Neural cell (in vitro differentiated cells): ENCODE measurements around the gene SLC38A3.

Experiments
- EZH2 ChIP-seq: fragments of 200-600, 300-800 bp; shearing (Covaris generic), sonication (generic); IDR thresholded peaks from 2 replicates; pipeline ENCODE4 v1.6.1; 2014; ENCODE audit warnings: antibody characterized with exemption, low read length, borderline replicate concordance, mild to moderate bottlenecking; ENCODE audit not compliant: insufficient read depth, poor library complexity, severe bottlenecking
- SMC3 ChIP-seq: fragments of 450-650 bp; conservative IDR thresholded peaks from 2 replicates; pipeline ENCODE4 v1.6.1; 2014; ENCODE audit warnings: antibody characterized with exemption, mild to moderate bottlenecking, moderate library complexity; ENCODE audit not compliant: poor library complexity
- TF ChIP-seq, protein P1 (sequence below): IDR thresholded peaks from 2 replicates; pipeline ENCODE4 v1.6.1; 2012; ENCODE audit warnings: borderline replicate concordance

DNA sequence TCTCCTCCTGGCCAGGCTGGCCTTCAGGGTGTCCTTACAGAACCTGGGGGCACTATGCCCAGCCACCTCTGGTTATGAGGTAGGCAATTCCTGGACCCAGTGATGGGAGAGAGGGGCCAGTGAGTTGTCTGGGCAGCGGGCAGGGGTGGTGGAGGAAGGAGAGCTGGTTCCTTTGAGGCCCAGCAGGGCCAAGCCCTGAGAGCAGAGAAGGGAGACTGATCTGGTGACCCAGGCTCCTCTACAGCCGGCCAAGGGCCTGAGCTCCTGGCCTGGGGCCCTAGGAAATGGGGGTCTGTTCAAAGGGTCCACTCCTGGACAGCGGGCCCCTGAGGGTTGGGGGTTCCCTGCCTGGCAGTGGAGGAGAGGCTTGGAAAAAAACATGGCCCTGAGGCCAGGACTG is 7.9 kb downstream of the SLC38A3 start:
- no peak for TF ChIP-seq EZH2
- TF ChIP-seq, protein P1, sequence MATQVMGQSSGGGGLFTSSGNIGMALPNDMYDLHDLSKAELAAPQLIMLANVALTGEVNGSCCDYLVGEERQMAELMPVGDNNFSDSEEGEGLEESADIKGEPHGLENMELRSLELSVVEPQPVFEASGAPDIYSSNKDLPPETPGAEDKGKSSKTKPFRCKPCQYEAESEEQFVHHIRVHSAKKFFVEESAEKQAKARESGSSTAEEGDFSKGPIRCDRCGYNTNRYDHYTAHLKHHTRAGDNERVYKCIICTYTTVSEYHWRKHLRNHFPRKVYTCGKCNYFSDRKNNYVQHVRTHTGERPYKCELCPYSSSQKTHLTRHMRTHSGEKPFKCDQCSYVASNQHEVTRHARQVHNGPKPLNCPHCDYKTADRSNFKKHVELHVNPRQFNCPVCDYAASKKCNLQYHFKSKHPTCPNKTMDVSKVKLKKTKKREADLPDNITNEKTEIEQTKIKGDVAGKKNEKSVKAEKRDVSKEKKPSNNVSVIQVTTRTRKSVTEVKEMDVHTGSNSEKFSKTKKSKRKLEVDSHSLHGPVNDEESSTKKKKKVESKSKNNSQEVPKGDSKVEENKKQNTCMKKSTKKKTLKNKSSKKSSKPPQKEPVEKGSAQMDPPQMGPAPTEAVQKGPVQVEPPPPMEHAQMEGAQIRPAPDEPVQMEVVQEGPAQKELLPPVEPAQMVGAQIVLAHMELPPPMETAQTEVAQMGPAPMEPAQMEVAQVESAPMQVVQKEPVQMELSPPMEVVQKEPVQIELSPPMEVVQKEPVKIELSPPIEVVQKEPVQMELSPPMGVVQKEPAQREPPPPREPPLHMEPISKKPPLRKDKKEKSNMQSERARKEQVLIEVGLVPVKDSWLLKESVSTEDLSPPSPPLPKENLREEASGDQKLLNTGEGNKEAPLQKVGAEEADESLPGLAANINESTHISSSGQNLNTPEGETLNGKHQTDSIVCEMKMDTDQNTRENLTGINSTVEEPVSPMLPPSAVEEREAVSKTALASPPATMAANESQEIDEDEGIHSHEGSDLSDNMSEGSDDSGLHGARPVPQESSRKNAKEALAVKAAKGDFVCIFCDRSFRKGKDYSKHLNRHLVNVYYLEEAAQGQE = no peak
- TF ChIP-seq SMC3 = no peak
